NCI-H1436 treated with DMSO at 0.1 percent for 48 hours (cell line): ENCODE data around the gene GIMAP8.

ENCODE experiments used
- DNase-seq: peaks from one replicate; lab custom pipeline; 2025; lab: John Stamatoyannopoulos, UW

The GIMAP8 gene

DNA sequence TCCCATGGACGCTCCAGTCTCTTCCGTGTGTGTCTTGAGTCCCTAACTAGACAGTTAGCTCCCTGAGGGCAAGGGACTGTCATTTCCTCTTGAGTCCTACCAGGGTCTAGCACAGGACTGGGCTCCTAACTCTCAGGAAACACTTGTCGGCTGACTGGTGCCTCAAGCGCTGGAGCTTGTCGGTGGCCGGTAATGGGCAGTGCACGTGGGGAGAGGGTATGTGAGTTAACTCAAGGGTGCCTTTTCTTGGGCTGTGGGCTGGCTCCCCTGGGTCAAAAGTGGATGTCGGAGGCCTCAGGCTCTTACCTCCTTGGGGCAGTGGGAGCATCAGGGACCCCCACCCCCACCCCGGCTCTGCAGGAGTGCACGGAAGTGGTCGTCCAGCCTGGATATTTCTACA lies 38.4 kb upstream of the GIMAP8 start:
- DNase-seq, result no peak

DNA sequence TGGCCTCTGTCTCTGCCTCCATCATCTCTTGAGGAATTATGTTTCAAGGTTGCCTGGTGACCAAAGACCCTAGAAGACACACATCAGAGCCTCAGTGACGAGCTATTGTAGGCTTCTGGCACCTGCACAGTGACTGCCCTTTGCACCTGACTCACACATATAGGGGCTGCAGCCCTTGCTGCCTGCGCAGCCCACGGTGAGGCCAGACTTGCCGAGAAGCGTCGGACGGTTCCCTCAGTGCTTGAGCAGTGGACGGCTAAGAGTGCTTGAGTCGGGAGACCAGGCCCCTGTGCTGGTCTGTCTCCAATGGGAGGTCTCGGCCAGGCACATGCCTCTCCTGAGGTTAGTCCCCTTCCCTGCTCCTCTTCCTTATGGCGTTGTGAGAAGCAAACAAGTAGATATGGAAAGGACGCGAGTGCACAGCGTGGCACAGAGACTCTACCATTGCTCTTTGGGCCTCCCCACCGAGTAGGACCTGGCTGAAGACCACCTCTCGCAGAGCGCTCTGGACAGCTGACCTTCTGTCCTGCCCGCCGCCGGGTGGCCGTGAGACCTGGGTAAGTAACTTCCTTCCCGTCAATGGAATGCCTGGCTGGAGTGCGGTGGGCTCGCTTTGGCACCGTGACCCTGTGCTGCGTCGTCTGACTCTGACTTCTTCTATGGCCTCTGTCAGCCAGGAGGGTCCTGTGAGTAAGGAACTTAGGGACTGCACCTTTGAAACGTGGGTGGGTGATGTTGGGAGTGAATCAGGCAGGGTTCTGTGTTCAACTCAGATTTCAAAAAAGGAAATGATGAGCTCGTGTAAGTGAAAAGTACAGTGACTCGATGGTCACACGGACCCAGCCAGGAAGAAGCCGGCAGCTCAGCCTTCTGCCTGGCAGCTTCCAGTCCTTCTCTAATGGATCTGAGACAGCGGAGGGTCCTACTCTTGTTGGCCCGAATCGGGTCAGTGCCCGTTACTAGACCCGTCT lies 37.6 kb upstream of the GIMAP8 start:
- DNase-seq, result no peak

DNA sequence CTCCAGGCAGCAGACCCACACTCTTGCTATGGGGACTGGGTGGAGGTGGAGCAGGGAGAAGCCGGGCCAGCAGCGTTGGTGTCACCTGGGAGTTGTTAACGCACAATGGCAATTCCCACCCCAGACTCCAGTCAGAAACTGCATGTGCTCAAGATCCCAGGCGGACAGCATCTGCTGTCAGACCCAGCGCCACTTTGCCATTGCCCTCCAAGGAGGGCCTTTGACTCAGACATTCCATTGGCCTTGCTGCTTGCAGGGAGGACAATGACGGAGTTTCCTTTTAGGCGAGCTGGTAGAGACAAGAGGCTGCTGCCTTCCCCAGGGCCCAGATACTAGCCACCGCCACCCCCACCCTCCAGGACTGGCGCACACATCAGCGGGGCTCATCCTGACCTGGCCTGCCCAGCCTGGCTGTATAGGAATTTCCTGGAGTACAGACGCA lies 36.8 kb upstream of the GIMAP8 start:
- DNase-seq, result no peak

DNA sequence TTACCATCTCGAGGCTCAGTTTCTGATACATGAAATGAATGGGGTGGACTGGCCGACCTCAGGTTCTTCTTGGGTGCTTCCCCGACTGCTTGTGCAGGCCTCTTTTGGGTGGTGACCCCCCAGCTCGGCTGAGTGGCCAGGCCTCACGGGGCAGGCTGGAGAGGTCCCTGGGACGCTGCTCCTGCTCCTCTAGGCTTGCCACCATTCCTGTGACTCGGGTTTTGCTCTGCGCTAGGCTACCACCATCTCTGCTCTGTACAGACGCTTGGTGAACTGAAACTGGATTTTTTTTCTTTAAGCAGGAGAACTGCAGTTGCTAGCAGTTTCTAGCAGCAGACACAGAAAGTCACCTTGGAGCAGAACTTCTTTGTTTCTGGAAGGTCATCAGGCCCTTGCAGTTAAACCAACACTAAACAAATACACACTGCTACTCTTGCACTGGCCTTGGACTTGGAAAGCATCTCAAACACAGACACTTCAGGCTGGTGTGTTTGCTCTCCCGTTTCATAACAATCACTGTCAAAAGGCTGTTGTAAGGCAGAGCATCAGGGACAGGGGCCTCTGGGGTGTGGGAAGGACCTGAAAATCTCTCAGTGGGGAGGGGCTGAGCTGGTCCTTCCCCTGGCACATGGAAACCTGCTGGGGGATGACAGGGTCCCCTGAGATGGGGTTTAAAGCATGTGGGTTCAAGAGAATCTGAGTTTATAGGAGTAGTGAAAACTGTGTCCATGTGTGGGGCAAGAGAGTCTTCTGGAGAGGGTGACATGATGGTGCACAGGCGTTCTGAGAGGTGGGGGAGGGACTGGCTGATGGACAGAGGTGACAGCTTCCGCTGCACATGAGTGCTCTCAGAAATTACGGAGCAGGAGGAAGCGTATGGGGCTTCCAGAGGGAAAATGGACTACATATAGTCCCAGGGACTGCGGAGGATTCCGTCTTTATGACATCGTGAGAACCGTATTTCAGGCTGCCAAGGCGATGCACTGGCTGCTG lies 35.0 kb upstream of the GIMAP8 start:
- no peak for DNase-seq

DNA sequence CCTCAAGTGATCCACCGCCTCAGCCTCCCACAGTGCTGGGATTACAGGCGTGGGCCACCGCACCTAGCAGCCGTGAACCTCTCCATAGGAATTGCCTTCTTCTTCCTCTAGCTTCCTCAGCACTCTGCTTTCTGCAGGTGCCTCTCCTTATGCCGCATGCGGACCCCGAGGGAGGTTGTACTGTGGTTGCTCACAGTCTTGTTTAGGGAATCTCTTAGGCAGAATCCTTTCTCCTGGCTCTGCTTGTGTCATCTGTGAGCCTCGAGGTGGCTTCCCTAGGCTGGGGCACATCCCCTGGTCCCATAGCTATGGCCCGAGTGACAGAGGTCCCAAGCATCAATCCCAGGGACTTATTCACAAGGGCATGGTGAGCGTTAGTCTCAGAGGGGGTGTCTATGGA lies 33.2 kb upstream of the GIMAP8 start:
- DNase-seq, result no peak

DNA sequence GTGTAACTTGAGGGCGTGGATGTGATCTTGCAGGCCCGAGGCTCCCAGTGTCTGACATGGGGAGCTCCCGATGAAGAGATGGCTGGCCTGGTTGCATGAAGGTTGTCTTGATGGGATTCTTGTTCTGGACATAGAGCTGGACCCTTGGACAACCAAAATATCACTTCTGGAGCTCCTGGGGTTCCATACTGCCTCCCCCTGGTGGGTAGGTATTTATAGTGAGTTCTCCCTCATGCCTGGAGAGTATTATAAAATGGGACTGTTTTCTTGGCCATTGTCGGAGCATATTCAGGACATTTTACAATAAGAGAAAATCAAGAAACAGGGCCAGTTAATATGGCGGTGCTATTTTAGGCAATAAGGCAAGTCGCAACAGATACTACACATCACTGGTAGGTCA lies 32.6 kb upstream of the GIMAP8 start:
- DNase-seq, result no peak

DNA sequence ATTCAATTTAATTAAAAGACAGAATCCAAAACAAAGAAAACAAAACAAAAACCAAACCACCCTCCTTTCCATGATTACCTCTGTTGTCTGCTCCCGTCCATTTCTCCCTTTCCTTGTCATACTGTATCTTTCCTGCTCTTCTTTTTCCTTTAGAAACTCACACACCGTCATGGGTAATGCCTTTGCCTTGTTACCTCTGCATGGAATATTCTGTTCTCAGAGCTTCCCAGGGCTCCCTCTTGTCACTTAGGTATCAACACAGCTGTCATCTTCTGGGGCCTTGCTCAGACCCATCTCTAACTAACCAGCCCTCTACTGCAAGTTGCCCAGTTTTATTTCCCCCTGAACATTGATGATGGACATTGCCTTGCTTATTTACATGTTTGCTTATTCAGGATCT lies 30.2 kb upstream of the GIMAP8 start:
- no peak for DNase-seq

DNA sequence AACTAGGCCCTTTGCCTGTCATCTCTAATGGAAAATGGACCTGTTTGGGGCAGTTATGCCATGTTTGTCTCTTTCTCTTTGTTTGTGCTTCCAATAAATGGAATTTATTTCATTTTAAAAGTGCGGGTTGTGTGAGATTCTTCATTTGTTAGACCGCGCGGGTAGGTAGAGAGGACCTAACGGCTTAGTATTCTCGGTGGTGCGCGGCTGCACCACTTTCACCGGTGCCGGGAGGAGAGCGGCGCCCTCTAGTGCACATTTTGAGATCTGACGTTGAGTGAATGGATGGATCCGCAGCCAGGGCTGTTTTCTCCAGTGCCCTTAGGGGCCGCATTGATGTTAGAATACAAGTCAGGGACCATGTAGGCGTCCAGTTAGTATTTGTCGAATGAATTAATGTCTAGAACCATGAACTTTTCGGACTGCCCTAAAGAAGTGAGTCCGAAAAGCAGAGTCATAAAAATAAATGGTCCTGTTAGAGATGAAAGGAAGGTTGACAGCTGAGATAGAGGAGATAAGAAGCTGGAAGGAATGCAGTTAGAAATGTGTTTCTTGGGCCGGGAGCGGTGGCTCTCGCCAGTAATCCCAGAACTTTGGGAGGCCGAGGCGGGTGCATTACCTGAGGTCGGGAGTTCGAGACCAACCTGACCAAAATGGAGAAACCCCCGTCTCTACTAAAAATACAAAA lies 29.3 kb upstream of the GIMAP8 start:
- peak; percentile 14 for DNase-seq

DNA sequence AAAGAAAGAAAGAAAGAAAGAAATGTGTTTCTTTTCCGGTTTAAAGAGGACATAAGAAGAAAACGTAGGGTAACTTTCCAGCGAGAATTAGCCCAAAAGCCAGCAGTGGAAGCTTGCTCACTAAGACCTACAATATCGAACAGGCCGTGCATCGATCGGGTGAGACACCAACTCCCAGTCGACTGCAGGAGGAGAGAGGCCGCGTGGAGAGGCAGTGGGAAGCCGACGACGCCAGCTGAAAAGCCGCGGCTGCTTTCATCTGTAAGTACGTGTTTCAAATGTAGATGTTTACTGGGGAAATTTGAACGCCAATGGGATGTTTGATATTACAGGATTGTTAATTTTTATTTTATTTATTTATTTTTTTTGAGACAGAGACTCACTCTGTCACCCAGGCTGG lies 28.6 kb upstream of the GIMAP8 start:
- no peak for DNase-seq

DNA sequence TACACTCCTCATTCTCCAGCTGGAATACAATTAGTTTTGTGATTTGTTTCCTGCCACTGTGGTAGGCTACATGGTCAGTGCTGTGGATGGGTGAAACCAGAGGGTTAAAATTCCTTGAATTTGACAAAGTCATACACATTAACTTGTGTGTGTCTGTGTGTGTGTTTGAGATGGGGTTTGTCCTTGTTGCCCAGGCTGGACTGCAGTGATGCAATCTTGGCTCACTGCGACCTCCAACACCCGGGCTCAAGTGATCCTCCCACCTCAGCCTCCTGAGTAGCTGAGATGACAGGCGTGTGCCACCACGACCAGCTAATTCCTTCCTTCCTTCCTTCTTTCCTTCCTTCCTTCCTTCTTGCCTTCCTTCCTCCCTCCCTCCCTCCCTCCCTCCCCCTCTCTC lies 24.8 kb upstream of the GIMAP8 start:
- DNase-seq, result no peak

DNA sequence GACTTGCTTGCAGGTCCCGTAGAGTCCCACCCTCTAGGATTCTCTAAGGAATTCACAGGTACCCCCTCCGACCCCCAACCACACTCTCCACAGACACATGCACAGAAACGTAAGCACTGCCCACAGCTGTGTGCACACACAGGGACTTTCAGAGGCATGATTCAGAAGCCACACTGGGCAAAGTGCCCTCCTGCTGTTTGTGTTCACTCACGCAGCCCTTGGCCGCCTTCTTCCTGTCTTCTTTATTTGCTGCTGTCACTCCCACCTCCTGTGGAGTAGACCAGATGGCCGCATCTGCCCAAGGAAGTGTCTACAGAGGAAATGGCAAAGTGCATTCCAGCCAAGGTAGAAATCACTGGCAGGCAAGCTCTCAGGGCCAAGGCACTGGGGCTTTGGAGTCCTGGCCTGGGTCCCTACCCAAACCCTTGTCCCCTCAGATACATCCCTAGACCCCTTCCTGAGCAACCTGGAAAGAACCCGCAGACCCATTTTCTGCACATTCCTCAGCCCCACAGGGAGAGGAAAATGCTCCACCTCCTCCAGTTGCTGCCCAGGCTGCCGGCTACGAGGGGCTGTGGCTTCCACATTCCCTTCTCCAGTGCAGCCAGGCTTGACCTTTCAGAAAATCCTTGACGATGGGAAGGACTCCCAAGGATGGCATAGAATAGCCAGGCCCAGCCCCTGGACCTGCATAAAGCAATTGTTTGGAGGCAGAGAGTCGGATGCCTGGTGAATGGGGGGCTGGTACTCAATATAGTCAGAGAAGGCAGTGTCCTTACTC lies 21.6 kb upstream of the GIMAP8 start:
- no peak for DNase-seq

DNA sequence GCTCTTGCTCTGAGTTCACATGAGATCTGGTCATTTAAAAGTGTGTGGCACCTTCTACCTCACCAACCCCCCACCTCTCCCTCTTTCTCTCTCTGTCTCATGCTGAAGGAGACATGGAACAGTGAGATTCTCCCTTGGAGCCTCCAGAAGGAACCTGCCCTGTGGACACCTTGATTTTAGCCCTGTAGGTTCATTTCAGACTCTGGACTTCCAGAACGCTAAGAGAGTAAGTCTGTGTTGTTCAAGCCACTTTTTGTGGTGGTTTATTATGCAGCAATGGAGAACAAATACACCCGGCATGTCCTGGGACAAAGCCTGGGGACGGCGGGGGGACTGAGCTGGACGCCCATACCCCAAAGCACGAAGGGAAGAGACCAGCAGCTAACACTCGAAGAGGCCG lies 20.7 kb upstream of the GIMAP8 start:
- DNase-seq, result no peak

DNA sequence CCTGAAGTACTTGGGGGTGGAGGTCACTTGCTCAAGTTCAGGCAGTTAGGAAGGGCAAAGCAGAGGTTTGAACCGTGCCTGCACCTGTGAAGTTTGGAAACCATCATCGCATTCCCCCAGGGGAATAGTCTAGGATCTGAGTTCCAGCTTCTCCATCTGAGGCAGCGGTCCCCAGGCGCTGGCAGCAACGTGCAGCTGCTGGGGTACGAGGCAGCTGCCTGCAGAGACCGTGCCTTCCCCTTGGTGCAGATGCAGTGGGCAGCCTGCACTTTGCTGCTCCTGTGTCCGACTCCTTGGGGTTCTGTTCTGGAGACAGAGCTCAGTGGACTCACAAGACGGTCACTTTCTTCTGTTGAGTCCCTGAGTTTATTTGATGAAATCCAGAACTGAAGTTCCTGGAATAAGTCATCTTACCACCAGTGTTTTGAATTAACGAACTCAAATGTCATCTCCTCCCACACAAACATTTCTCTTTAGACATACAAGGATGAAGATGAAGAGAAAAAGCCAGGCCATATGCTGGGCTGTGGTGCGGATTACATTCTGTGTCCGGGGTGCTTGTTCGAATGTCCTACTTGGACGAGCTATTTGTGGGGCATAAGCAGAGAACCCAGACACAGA lies 19.9 kb upstream of the GIMAP8 start:
- no peak for DNase-seq

DNA sequence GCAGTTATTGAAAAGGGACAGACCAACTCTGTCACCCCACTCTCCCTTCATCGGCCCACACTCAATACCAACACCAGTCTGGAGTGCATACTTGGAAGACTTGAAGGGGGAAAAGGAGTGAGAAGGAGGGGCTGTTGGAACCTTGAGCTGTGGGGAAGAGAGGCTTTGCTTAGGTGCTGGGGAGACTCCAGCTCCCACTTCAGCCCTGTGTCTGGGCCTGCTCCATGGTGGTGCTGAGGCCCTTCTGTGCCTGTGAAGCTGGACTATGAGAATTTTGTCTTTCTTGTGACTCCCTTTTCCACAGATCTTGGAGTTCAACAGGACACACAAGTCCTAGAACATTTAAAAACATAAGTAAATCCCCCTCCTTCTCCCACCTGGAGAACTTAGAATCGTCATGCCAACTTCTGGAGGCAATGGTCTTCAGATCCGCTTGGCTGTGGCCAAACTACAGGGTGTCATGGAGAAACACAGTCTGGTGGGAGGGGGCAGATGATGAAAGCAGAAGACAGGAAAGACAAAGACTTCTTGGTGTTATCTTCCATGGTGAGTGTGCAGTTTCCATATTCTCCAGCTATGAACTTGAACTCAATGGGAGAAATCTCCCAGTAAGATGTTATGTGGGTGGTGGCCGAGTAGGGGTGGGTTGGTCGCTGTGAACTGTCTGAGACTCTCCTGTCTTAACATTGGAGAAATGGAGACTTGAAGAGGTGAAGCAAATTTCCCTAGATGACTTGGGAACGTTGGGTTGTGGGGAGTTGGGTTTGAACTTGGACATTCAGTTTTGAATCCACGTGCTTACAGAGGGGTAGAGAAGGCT lies 18.4 kb upstream of the GIMAP8 start:
- DNase-seq, result no peak

DNA sequence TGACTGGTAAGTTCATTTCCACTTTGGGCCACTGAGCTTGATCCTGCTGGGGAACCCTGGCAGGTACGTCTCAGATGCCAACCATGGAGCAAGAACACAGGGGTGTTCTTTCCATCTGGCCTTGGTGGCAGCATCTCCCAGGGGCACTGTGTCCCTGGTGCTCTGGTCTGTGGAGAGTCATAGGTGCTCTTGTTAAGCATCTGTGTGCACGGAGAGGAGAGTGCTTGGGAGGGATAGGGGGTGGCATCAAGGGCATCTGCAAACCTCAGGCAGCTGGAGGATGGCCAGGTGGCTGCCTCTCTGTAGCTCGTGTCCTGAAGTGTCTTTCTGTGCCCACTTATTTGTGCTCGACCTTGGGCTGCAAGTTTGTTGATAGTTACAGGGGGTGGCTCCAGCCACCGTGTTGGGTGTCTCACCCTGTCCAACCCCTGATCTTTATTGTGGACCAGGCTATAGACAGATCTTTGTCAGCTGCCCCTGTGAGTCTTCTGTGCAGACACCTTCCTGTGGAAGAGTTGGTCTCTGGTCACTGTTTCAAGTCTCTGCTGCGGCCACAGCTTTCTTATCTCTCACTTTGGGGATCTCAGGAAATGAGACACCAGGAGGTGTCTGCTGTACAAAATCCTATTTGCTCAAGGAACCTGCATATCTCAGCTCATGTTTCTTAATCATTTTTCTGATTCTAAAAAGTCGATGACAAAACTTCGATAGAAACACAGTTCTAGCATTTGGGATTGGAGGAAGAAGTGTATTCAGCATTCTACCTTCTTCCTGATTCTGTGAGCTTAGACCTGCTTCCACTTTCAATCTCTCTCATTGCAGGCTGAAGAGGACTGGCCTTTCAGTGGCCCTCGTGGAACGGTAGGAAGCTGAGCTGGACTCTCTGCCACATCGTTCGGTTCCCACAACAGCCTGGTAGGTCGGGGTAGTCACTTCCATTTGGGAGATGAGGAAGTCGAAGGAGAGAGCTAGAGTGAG lies 17.2 kb upstream of the GIMAP8 start:
- DNase-seq, result no peak

DNA sequence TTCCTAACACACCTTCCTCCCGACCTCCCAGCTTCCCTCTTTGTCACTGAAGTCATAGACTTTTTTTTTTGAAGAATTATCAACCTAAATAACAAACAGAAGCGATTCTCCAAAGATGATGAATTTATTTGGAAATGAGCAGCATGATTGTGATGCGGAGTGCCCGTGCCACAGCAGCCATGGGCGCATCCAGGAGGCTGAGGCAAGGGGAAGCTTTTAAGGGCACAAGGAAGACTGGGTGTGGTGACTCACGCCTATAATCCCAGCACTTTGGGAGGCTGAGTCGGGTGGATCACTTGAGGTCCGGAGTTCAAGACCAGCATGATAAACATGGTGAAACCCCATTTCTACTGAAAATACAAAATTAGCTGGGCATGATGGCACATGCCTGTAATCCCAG lies 16.2 kb upstream of the GIMAP8 start:
- no peak for DNase-seq

DNA sequence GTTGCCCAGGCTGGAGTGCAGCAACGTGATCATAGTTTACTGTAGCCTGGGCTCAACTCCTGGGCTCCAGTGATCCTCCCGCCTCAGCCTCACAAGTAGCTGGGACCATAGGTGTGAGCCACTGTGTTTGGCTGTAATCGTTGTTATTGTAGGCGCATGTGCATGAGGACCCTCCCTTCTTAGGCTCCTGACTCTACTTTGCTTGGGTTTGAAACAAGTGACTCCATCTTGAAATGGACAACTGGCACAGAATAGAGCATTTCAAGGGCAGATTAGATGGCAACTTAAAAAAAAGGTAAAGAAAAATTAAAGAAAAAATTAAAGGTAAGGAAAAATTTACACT lies 15.4 kb upstream of the GIMAP8 start:
- DNase-seq, result no peak

DNA sequence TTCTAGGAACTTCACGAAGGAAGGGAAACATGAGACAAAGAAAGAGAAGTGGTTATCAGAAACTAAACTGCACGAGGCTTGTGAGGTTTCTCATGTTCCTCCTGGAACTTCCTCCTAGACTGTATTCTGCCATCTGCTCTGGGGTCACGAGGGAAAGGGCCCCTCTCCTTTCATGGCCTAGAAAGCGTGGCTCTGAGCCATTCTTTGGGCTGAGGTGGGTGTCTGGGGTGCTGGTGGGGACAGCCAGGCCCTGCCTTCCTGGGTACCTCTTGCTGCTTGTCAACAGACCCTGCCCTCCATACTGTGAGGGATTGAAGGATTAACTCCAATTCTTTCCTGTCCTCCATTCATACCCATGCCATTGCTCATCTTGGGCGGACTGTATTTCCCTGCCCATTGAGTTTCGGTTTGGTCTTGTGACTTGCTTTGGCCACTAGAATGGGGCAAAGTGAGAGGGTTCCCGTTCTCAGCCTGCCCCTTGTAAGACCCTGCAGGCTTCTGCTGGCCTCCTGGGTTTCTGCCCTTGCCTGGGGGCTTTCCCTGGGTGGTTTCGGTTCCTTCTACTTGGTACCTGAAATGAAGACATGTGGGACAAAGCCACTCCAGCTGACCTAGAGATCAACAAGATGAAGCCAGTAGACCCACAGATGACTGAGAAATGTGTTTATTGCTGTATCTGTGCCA lies 14.9 kb upstream of the GIMAP8 start:
- DNase-seq, result no peak
